ENCODE data around the gene CD81.

Gene CD81

DNA sequence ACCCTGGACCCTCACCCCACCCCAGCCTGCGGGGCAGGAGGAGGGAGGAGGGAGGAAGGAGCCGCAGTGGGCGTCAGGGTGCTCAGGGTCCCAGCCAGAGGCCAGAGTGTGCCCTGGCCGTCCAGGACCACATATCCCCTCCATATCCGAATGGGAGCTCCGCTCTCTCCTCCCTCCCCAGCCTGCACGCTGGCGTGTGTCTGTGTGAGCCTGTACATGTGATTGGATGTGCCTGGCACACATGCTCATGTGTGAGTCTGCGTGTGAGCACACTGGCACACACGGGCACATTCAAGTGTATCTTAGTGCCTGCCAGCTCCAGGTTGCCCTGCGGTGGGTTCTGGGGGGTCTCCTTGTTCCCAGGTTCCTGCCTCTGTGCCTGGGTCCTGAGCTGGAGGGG, 31.6 kb downstream of the CD81 start:
- no peak for ATAC-seq
- TF ChIP-seq ZNF565 (CRISPR knock-in tag; conservative IDR thresholded peaks at IDR 0.05; ENCODE audit: low read depth) (no peak), TOX (CRISPR knock-in tag; IDR thresholded peaks at IDR 0.05; ENCODE audit: borderline replicate concordance) (no peak), BACH2 (CRISPR knock-in tag; IDR thresholded peaks at IDR 0.05; ENCODE audit: borderline replicate concordance) (no peak), PPARA (CRISPR knock-in tag; IDR thresholded peaks at IDR 0.05; ENCODE audit: borderline replicate concordance) (no peak)
- TF ChIP-seq, protein P1, sequence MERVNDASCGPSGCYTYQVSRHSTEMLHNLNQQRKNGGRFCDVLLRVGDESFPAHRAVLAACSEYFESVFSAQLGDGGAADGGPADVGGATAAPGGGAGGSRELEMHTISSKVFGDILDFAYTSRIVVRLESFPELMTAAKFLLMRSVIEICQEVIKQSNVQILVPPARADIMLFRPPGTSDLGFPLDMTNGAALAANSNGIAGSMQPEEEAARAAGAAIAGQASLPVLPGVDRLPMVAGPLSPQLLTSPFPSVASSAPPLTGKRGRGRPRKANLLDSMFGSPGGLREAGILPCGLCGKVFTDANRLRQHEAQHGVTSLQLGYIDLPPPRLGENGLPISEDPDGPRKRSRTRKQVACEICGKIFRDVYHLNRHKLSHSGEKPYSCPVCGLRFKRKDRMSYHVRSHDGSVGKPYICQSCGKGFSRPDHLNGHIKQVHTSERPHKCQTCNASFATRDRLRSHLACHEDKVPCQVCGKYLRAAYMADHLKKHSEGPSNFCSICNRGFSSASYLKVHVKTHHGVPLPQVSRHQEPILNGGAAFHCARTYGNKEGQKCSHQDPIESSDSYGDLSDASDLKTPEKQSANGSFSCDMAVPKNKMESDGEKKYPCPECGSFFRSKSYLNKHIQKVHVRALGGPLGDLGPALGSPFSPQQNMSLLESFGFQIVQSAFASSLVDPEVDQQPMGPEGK (CRISPR knock-in tag; IDR thresholded peaks at IDR 0.05; ENCODE audit: borderline replicate concordance) = no peak

DNA sequence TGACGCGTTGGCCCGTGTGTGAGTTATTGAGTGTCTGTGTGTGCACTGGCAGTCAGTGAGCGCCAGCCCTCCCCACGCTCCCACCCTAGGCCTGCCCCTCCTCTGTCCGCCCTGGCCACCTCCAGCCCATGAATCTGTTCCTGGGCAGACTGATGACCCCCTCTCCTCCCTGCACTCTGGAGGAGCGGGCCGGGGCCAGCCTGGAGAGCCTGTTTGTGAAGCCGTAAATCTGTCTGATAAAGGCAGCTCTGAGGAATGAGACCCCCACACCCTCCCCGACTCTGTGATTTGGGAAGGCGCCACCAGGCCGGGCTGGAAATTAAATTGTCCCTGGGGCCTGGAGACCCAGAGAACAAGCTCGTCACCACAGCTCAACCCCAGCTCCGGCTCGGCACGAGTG, 32.0 kb downstream of the CD81 start:
- ATAC-seq = no peak
- TF ChIP-seq, protein P2, sequence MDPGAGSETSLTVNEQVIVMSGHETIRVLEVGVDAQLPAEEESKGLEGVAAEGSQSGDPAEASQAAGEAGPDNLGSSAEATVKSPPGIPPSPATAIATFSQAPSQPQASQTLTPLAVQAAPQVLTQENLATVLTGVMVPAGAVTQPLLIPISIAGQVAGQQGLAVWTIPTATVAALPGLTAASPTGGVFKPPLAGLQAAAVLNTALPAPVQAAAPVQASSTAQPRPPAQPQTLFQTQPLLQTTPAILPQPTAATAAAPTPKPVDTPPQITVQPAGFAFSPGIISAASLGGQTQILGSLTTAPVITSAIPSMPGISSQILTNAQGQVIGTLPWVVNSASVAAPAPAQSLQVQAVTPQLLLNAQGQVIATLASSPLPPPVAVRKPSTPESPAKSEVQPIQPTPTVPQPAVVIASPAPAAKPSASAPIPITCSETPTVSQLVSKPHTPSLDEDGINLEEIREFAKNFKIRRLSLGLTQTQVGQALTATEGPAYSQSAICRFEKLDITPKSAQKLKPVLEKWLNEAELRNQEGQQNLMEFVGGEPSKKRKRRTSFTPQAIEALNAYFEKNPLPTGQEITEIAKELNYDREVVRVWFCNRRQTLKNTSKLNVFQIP (CRISPR knock-in tag; IDR thresholded peaks at IDR 0.05; ENCODE audit: borderline replicate concordance, low read depth) = no peak
- TF ChIP-seq SNAI2 (CRISPR knock-in tag; IDR thresholded peaks at IDR 0.05) (no peak), GLIS3 (CRISPR knock-in tag; IDR thresholded peaks at IDR 0.05) (no peak), PPARA (CRISPR knock-in tag; IDR thresholded peaks at IDR 0.05; ENCODE audit: borderline replicate concordance) (no peak), ZNF70 (CRISPR knock-in tag; IDR thresholded peaks at IDR 0.05) (no peak), RARB (CRISPR knock-in tag; IDR thresholded peaks at IDR 0.05) (no peak), ZFP3 (CRISPR knock-in tag; IDR thresholded peaks at IDR 0.05) (no peak), ZNF565 (CRISPR knock-in tag; conservative IDR thresholded peaks at IDR 0.05; ENCODE audit: low read depth) (no peak), ZC3H10 (CRISPR knock-in tag; IDR thresholded peaks at IDR 0.05) (no peak), BACH2 (CRISPR knock-in tag; IDR thresholded peaks at IDR 0.05; ENCODE audit: borderline replicate concordance) (no peak), ARNTL (CRISPR knock-in tag; IDR thresholded peaks at IDR 0.05; ENCODE audit: borderline replicate concordance, low read depth) (no peak), ISL1 (CRISPR knock-in tag; IDR thresholded peaks at IDR 0.05) (no peak)
- TF ChIP-seq, protein P3, sequence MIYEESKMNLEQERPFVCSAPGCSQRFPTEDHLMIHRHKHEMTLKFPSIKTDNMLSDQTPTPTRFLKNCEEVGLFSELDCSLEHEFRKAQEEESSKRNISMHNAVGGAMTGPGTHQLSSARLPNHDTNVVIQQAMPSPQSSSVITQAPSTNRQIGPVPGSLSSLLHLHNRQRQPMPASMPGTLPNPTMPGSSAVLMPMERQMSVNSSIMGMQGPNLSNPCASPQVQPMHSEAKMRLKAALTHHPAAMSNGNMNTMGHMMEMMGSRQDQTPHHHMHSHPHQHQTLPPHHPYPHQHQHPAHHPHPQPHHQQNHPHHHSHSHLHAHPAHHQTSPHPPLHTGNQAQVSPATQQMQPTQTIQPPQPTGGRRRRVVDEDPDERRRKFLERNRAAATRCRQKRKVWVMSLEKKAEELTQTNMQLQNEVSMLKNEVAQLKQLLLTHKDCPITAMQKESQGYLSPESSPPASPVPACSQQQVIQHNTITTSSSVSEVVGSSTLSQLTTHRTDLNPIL (CRISPR knock-in tag; IDR thresholded peaks at IDR 0.05; ENCODE audit: low read depth) = no peak
- TF ChIP-seq, protein P1 (CRISPR knock-in tag; IDR thresholded peaks at IDR 0.05; ENCODE audit: borderline replicate concordance) = no peak
- TF ChIP-seq, protein P4, sequence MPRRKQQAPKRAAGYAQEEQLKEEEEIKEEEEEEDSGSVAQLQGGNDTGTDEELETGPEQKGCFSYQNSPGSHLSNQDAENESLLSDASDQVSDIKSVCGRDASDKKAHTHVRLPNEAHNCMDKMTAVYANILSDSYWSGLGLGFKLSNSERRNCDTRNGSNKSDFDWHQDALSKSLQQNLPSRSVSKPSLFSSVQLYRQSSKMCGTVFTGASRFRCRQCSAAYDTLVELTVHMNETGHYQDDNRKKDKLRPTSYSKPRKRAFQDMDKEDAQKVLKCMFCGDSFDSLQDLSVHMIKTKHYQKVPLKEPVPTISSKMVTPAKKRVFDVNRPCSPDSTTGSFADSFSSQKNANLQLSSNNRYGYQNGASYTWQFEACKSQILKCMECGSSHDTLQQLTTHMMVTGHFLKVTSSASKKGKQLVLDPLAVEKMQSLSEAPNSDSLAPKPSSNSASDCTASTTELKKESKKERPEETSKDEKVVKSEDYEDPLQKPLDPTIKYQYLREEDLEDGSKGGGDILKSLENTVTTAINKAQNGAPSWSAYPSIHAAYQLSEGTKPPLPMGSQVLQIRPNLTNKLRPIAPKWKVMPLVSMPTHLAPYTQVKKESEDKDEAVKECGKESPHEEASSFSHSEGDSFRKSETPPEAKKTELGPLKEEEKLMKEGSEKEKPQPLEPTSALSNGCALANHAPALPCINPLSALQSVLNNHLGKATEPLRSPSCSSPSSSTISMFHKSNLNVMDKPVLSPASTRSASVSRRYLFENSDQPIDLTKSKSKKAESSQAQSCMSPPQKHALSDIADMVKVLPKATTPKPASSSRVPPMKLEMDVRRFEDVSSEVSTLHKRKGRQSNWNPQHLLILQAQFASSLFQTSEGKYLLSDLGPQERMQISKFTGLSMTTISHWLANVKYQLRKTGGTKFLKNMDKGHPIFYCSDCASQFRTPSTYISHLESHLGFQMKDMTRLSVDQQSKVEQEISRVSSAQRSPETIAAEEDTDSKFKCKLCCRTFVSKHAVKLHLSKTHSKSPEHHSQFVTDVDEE (CRISPR knock-in tag; IDR thresholded peaks at IDR 0.05) = no peak

DNA sequence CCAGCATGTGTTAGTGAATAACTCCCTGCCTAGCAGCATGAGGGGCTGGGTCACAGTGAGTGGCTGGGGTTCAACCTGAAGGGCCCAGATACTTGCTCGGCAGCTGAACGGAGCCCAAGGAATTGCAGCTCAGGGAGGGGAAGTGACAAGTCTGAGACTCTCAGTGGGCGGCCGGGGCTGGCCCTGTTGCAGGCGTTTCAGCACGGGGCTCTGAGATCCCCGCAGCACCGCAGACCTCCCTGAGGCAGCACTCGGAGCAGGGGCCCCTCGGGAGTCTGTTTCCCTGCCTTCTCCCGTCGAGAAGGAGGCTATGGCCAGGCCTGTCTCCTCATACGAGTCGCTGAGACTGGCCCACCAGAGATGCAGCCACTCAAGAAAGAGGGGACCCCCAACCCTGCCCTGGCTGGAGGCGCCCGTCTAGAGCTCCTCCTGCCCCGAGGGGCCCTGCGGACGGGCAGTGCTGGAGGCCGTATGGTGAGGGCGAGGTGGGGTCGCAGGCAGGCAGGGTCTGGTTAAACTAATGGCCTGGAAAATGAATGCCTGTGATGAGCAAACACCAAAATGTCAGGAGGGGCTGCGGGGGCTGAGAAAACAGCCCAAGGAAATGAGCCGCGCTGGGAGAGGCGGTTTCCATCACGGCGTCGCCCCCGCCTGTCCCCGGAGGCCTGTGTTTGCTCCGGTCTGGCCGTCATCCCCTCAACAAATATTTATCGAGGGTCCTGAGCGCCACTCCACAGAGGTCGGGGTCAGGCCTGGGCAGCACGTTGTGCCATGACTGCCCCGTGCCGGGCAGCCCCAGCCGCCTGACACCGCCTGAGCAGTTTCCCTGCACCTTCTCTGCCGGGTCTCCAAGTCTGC, 32.7 kb downstream of the CD81 start:
- ATAC-seq = no peak
- TF ChIP-seq ISL1 (CRISPR knock-in tag; IDR thresholded peaks at IDR 0.05) (no peak), BACH2 (CRISPR knock-in tag; IDR thresholded peaks at IDR 0.05; ENCODE audit: borderline replicate concordance) (no peak), ZFP3 (CRISPR knock-in tag; IDR thresholded peaks at IDR 0.05) (no peak)
- TF ChIP-seq, protein P2 (CRISPR knock-in tag; IDR thresholded peaks at IDR 0.05; ENCODE audit: borderline replicate concordance, low read depth) = no peak
